PC-3 (cell line): ENCODE results near the gene MEIOSIN. TPM values are rescaled to one million over a fixed set of nuclear protein-coding genes. Genes with fewer than 3 reads are reported as not detected.

ENCODE experiments used
- ATAC-seq: fragments of 200-7000 bp; cut with Tn5 transposase; 2 replicates; pipeline ENCODE4 v1.9.1; 2020; ENCODE audit warnings: mild to moderate bottlenecking, moderate library complexity
- BruUV-seq: library from RNA; stranded (reverse); fragments of 400-500 nt; replicated peaks from 2 replicates; lab custom pipeline; 2021; lab: Mats Ljungman, UMichigan
- CTCF ChIA-PET: fragments of 300-600 bp; sonication (Branson Sonifier 250); formaldehyde crosslinking; loops from one replicate; lab custom pipeline; 2022; ENCODE audit warnings: antibody characterized with exemption; lab: Charles Lee
- POLR2A ChIA-PET: fragments of 300-600 bp; sonication (Branson Sonifier 250); formaldehyde crosslinking; loops from one replicate; lab custom pipeline; 2022; ENCODE audit warnings: antibody characterized with exemption; ENCODE audit not compliant: unreplicated experiment; lab: Charles Lee
- DNase-seq: peaks from one replicate; pipeline ENCODE4 v3.0.0-alpha.2; 2015
- H2AFZ ChIP-seq: fragments of 300-600 bp; sonication (generic); 2 replicates; pipeline ENCODE4 v1.6.0; 2016; ENCODE audit warnings: antibody characterized with exemption, low read length
- H3F3A ChIP-seq: fragments of 300-600 bp; sonication (generic); one replicate; pipeline ENCODE4 v1.6.0; 2017; ENCODE audit warnings: antibody characterized with exemption, low read length, control low read depth, mild to moderate bottlenecking; ENCODE audit not compliant: unreplicated experiment
- H3K27ac ChIP-seq: fragments of 300-600 bp; sonication (generic); 2 replicates; pipeline ENCODE4 v1.5.1; 2016; ENCODE audit warnings: mild to moderate bottlenecking, low read length
- H3K27me3 ChIP-seq: fragments of 300-600 bp; sonication (generic); 2 replicates; pipeline ENCODE4 v1.6.1; 2016; ENCODE audit warnings: low read length, mixed read lengths
- H3K36me3 ChIP-seq: fragments of 300-600 bp; sonication (generic); 2 replicates; pipeline ENCODE4 v1.6.1; 2016; ENCODE audit warnings: low read depth, mixed run types, low read length, mixed read lengths
- H3K4me1 ChIP-seq: fragments of 300-600 bp; sonication (generic); 2 replicates; pipeline ENCODE4 v1.5.1; 2016; ENCODE audit warnings: low read length; ENCODE audit not compliant: insufficient read depth
- H3K4me2 ChIP-seq: fragments of 300-600 bp; sonication (generic); 2 replicates; pipeline ENCODE4 v1.6.0; 2016; ENCODE audit warnings: low read length
- H3K4me3 ChIP-seq: fragments of 300-600 bp; sonication (generic); 2 replicates; pipeline ENCODE4 v1.5.1; 2016; ENCODE audit warnings: mild to moderate bottlenecking, low read length, mixed read lengths
- H3K79me2 ChIP-seq: fragments of 300-600 bp; sonication (generic); 2 replicates; pipeline ENCODE4 v1.6.1; 2017; ENCODE audit warnings: low read length, mixed read lengths
- H3K9ac ChIP-seq: fragments of 300-600 bp; sonication (generic); 2 replicates; pipeline ENCODE4 v1.6.0; 2016; ENCODE audit warnings: mild to moderate bottlenecking, low read length
- H3K9me2 ChIP-seq: fragments of 300-600 bp; sonication (generic); replicated peaks from 2 replicates; pipeline ENCODE4 v1.6.1; 2016; ENCODE audit warnings: mixed run types, low read length, mixed read lengths
- H3K9me3 ChIP-seq: fragments of 300-600 bp; sonication (generic); 2 replicates; pipeline ENCODE4 v1.6.1; 2016; ENCODE audit warnings: low read length, mixed read lengths
- H4K20me1 ChIP-seq: fragments of 300-600 bp; sonication (generic); 2 replicates; pipeline ENCODE4 v1.6.1; 2016; ENCODE audit warnings: low read length, mixed read lengths
- EZH2 ChIP-seq: fragments of 300-600 bp; sonication (generic); IDR thresholded peaks from one replicate; pipeline ENCODE4 v1.6.1; 2017; ENCODE audit warnings: antibody characterized with exemption, mild to moderate bottlenecking, low read length; ENCODE audit not compliant: unreplicated experiment
- EZH2phosphoT487 ChIP-seq: fragments of 300-600 bp; sonication (generic); IDR thresholded peaks from 2 replicates; pipeline ENCODE4 v1.6.1; 2018; ENCODE audit warnings: mild to moderate bottlenecking, antibody characterized with exemption, low read length, borderline replicate concordance
- intact Hi-C: fragments of 100-400 bp; cut with micrococcal nuclease; formaldehyde crosslinking; loops from 2 replicates; pipeline ENCODE4 v1.9.0; 2023
- total RNA-seq: library from RNA; depleted of rRNA; stranded (reverse); fragments of >200 nt; gene quantifications from 2 replicates; pipeline ENCODE4 v1.2.3, GENCODE V29; 2014
- TF ChIP-seq, protein P1 (sequence below): fragments of 300-600 bp; sonication (generic); conservative IDR thresholded peaks from 2 replicates; pipeline ENCODE4 v1.5.1; 2017; ENCODE audit warnings: antibody characterized with exemption, low read depth, mild to moderate bottlenecking, low read length

MEIOSIN gene
- total RNA-seq, 1 experiment from 2014 or later: not detected

DNA sequence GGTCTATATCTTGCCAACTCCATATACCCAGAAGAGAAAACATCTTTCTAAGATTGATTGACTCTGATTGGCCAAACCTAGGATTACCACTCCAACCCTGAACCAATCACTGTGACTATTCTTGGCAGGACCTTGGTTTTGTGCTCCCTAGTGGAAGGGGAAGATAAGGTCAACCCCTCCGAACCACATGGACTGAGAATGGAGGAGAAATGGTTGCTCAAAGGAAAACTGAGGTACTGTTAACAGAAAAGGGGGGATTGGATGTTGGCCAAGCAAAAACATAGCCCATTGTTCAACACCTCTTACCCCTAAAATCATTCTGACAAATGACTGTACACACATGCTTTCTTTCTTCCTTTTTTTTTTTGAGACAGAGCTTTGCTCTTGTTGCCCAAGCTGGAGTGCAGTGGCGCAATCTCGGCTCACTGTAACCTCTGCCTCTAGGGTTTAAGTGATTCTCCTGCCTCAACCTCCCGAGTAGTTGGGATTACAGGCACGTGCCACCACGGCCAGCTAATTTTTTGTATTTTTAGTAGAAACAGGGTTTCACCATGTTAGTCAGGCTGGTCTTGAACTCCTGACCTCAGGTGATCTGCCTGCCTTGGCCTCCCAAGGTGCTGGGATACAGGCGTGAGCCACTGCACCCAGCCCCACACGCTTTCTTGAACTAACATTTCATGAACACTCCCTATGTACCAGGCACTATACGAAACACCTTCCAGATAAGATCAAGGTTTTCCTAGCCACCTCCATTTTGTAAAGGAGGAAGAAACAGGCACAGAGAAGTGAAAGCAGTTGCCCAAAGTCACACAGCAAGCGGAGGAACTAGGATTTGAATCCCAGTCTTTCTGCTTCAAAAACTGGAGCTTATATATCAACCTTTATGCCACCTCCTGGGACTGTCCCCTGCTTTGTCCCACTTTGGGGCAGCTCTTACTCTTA lies 6.5 kb downstream of the MEIOSIN start:
- no peak overlapping the region for H2AFZ ChIP-seq
- DNase-seq (no peak), ATAC-seq (no peak)
- no peak overlapping the region for H3K4me3 ChIP-seq
- no peaks in the 10 kb centered on the region for H4K20me1 ChIP-seq
- H3K79me2 ChIP-seq: no peaks in the 10 kb centered on the region
- ChIA-PET POLR2A (no interaction called here), CTCF (no interaction called here)
- no peak overlapping the region for H3K27ac ChIP-seq
- H3F3A ChIP-seq: no peaks in the 10 kb centered on the region
- no peak for TF ChIP-seq EZH2
- H3K4me1 ChIP-seq: no peaks in the 10 kb centered on the region
- no peaks in the 10 kb centered on the region for H3K27me3 ChIP-seq
- BruUV-seq: no TSS peak
- no peak overlapping the region for H3K9ac ChIP-seq
- H3K36me3 ChIP-seq: no peaks in the 10 kb centered on the region
- no peaks in the 10 kb centered on the region for H3K9me3 ChIP-seq
- no peak overlapping the region for H3K4me2 ChIP-seq
- intact Hi-C loops: no loop called here
- H3K9me2 ChIP-seq: no peaks in the 10 kb centered on the region

DNA sequence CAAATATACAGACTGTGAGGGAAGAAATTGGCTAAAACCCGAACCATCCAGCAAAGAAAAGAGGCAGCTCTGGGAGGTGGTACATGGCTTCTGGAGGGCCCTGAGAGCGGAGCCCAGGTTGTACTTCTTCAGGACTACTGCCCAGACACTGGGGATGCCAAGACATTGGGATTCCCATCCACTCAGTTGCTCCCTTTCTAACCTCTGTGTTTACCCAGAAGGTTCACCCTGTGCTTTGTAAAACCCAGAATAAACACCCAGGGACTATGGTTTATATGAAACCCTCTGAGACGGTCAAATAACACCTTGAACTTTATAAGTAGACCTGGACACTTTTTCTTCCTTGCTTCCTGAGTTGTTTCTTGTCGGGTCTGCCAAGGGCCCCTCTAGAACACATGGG lies 9.7 kb downstream of the MEIOSIN start:
- Histone ChIP-seq H3K36me3 (no peaks in the 10 kb centered on the region), H2AFZ (no peak overlapping the region), H3F3A (no peaks in the 10 kb centered on the region), H3K79me2 (no peaks in the 10 kb centered on the region), H3K4me1 (no peaks in the 10 kb centered on the region), H3K4me2 (no peak overlapping the region), H3K9me3 (no peaks in the 10 kb centered on the region), H3K9me2 (no peaks in the 10 kb centered on the region), H3K4me3 (no peak overlapping the region), H3K9ac (no peak overlapping the region), H3K27me3 (no peaks in the 10 kb centered on the region), H4K20me1 (no peaks in the 10 kb centered on the region), H3K27ac (no peak overlapping the region)
- POLR2A ChIA-PET: no interaction called here
- intact Hi-C loops: no loop called here
- CTCF ChIA-PET: no interaction called here
- DNase-seq: no peak
- no TSS peak for BruUV-seq
- no peak for ATAC-seq
- TF ChIP-seq EZH2 (no peak), EZH2phosphoT487 (no peak)
- TF ChIP-seq, protein P1, sequence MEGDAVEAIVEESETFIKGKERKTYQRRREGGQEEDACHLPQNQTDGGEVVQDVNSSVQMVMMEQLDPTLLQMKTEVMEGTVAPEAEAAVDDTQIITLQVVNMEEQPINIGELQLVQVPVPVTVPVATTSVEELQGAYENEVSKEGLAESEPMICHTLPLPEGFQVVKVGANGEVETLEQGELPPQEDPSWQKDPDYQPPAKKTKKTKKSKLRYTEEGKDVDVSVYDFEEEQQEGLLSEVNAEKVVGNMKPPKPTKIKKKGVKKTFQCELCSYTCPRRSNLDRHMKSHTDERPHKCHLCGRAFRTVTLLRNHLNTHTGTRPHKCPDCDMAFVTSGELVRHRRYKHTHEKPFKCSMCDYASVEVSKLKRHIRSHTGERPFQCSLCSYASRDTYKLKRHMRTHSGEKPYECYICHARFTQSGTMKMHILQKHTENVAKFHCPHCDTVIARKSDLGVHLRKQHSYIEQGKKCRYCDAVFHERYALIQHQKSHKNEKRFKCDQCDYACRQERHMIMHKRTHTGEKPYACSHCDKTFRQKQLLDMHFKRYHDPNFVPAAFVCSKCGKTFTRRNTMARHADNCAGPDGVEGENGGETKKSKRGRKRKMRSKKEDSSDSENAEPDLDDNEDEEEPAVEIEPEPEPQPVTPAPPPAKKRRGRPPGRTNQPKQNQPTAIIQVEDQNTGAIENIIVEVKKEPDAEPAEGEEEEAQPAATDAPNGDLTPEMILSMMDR: no peak

DNA sequence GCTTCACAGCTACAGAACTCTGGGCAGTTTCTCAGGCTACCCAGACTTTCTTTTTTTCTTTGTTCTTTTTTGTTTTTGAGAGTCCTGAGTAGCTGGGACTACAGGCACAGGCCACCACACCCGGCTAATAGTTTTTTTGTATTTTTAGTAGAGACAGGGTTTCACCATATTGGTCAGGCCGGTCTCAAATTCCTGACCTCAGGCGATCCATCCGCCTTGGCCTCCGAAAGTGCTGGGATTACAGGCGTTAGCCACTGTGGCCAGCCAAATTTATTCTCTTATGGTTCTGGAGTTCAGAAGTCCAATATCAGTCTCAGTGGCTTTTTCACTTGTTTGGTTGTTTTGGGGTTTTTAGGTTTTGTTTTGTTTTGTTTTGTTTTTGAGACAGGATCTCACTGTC lies 12.4 kb downstream of the MEIOSIN start:
- Histone ChIP-seq H2AFZ (no peak overlapping the region), H3K27me3 (no peaks in the 10 kb centered on the region), H3K9ac (no peak overlapping the region), H3K4me3 (no peak overlapping the region), H3K9me3 (no peaks in the 10 kb centered on the region), H4K20me1 (no peaks in the 10 kb centered on the region), H3K79me2 (no peaks in the 10 kb centered on the region), H3K4me1 (no peaks in the 10 kb centered on the region), H3K27ac (no peak overlapping the region), H3K9me2 (no peaks in the 10 kb centered on the region), H3F3A (no peaks in the 10 kb centered on the region), H3K4me2 (no peak overlapping the region), H3K36me3 (no peaks in the 10 kb centered on the region)
- TF ChIP-seq, protein P1: no peak
- TF ChIP-seq EZH2 (no peak), EZH2phosphoT487 (no peak)
- no peak for ATAC-seq
- CTCF ChIA-PET: no interaction called here
- no peak for DNase-seq
- intact Hi-C loops: no loop called here
- BruUV-seq: no TSS peak
- POLR2A ChIA-PET: no interaction called here
